OCI-LY7 (cell line): ENCODE results near the gene FRMD1.

ENCODE experiments used
- EZH2phosphoT487 ChIP-seq: fragments of 200-600 bp; sonication (generic); IDR thresholded peaks from 2 replicates; pipeline ENCODE4 v1.6.1; 2018; ENCODE audit warnings: low read depth, borderline replicate concordance, mild to moderate bottlenecking, mixed run types, antibody characterized with exemption, low read length, moderate library complexity, mixed read lengths
- TF ChIP-seq, protein P1 (sequence below): fragments of 200-600 bp; sonication (generic); conservative IDR thresholded peaks from 2 replicates; pipeline ENCODE4 v1.5.1; 2014; ENCODE audit warnings: mild to moderate bottlenecking, antibody characterized with exemption, low read length, moderate library complexity, mixed read lengths

DNA sequence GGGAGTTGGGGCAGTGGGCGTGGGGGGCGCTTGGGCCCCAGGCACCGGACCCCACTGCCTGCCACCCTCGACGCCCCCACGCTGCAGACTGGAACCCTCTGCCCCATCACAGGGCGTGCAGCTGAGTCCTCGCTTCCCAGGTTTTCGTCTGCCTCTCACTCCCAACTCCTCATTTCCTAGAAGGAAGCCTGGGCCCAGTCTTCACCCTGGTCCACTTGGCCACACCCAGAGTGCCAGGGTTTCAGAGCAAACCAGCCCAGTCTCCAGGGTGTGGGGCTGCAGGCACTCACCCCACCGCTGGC, 30.3 kb downstream of the FRMD1 start:
- TF ChIP-seq, protein P1, sequence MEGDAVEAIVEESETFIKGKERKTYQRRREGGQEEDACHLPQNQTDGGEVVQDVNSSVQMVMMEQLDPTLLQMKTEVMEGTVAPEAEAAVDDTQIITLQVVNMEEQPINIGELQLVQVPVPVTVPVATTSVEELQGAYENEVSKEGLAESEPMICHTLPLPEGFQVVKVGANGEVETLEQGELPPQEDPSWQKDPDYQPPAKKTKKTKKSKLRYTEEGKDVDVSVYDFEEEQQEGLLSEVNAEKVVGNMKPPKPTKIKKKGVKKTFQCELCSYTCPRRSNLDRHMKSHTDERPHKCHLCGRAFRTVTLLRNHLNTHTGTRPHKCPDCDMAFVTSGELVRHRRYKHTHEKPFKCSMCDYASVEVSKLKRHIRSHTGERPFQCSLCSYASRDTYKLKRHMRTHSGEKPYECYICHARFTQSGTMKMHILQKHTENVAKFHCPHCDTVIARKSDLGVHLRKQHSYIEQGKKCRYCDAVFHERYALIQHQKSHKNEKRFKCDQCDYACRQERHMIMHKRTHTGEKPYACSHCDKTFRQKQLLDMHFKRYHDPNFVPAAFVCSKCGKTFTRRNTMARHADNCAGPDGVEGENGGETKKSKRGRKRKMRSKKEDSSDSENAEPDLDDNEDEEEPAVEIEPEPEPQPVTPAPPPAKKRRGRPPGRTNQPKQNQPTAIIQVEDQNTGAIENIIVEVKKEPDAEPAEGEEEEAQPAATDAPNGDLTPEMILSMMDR: no peak
- TF ChIP-seq EZH2phosphoT487: no peak
